ENCODE measurements around the gene LEAP2.

LEAP2 gene

GRCh38 chr5:132883261-132883834 is 9.9 kb downstream of the LEAP2 start:
- no peak for FAIRE-seq

GRCh38 chr5:132884548-132884947 is 11.1 kb downstream of the LEAP2 start:
- FAIRE-seq = no peak

GRCh38 chr5:132886064-132886823 is 12.8 kb downstream of the LEAP2 start:
- FAIRE-seq = no peak

GRCh38 chr5:132887283-132887682 is 13.8 kb downstream of the LEAP2 start:
- FAIRE-seq = no peak

GRCh38 chr5:132889501-132889900 is 16.0 kb downstream of the LEAP2 start:
- FAIRE-seq = no peak

- FAIRE-seq = no peak
These were observed 17.3 kb downstream of the LEAP2 start for GRCh38 chr5:132890817-132891216.

- no peak for FAIRE-seq
These were observed 22.3 kb downstream of the LEAP2 start for GRCh38 chr5:132895719-132896305.

GRCh38 chr5:132896685-132897084 is 23.2 kb downstream of the LEAP2 start:
- FAIRE-seq = no peak

GRCh38 chr5:132898094-132898493 is 24.6 kb downstream of the LEAP2 start:
- no peak for FAIRE-seq

GRCh38 chr5:132901036-132901435 is 27.6 kb downstream of the LEAP2 start:
- no peak for FAIRE-seq

- no peak for FAIRE-seq
These were observed 28.3 kb downstream of the LEAP2 start for GRCh38 chr5:132901730-132902129.

GRCh38 chr5:132905938-132906337 is 32.5 kb downstream of the LEAP2 start:
- FAIRE-seq = no peak

- FAIRE-seq = no peak
These were observed 33.7 kb downstream of the LEAP2 start for GRCh38 chr5:132907161-132907560.

- FAIRE-seq = no peak
These were observed 36.2 kb downstream of the LEAP2 start for GRCh38 chr5:132909702-132910101.

GRCh38 chr5:132915681-132916080 is 42.2 kb downstream of the LEAP2 start:
- FAIRE-seq = no peak

GRCh38 chr5:132916086-132916485 is 42.6 kb downstream of the LEAP2 start:
- no peak for FAIRE-seq

Measured in colon (tissue), 2 donors.